Measurements from ENCODE around the gene ATG12. TPM values are rescaled to one million over a fixed set of nuclear protein-coding genes. Genes with fewer than 3 reads are reported as not detected.

Gene ATG12
- total and polyA plus RNA-seq, 2 of the 13 experiments (the other 11 are each of a cell fraction or from before 2014, with no cell fraction given): 46.4 to 58.1 TPM

DNA sequence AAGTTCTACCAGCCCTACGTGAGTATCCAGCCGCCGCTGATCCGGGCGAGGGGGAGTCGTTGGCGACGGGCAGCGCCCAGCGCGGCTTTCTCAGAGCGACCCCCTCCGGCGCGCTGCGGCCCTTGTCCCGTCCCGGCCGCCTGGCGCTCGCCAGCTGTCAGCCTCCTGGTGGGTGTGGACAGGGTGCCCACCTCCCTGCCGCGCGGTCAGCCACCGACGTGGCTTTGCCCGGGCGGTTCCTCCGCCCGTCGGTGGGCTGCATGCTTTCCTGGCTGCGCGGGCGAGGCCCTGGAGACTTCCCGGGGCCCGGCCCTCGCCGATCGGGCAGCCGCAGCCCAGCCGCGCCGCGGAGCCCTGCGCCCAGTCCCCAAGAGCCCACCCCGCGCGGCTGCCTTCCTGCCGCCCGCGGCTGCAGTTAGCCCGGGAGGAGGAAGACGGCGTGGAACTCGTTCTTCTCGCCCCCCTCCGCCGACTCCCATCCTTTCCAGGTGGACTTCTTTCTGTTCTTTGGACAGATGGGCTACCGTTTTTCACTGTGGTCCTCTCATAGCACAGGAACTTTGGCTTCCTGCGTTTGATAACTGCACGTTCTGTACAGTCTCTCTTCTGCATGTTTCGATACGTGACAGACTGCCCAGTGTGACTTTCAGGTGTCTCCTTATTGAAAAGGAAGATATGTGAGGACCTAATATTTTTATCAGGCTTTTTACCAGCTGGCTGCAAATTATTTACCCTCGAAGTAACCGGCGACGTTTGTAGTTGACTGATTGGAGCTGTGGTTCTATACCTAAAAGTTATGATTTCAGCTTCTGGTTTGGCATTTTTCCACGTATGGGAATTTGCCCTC, 947 bp upstream of the ATG12 start (continued):
- no peak for TF ChIP-seq ZNF251 (CRISPR knock-in tag; IDR thresholded peaks at IDR 0.05)
- TF ChIP-seq, protein P1, sequence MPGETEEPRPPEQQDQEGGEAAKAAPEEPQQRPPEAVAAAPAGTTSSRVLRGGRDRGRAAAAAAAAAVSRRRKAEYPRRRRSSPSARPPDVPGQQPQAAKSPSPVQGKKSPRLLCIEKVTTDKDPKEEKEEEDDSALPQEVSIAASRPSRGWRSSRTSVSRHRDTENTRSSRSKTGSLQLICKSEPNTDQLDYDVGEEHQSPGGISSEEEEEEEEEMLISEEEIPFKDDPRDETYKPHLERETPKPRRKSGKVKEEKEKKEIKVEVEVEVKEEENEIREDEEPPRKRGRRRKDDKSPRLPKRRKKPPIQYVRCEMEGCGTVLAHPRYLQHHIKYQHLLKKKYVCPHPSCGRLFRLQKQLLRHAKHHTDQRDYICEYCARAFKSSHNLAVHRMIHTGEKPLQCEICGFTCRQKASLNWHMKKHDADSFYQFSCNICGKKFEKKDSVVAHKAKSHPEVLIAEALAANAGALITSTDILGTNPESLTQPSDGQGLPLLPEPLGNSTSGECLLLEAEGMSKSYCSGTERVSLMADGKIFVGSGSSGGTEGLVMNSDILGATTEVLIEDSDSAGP (CRISPR knock-in tag; IDR thresholded peaks at IDR 0.05; ENCODE audit: borderline replicate concordance): peak; percentile 78; the same call in 1 of the 2 replicates
- TF ChIP-seq, protein P2, sequence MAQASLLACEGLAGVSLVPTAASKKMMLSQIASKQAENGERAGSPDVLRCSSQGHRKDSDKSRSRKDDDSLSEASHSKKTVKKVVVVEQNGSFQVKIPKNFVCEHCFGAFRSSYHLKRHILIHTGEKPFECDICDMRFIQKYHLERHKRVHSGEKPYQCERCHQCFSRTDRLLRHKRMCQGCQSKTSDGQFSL (CRISPR knock-in tag; IDR thresholded peaks at IDR 0.05): no peak
- TF ChIP-seq, protein P3, sequence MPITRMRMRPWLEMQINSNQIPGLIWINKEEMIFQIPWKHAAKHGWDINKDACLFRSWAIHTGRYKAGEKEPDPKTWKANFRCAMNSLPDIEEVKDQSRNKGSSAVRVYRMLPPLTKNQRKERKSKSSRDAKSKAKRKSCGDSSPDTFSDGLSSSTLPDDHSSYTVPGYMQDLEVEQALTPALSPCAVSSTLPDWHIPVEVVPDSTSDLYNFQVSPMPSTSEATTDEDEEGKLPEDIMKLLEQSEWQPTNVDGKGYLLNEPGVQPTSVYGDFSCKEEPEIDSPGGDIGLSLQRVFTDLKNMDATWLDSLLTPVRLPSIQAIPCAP (CRISPR knock-in tag; IDR thresholded peaks at IDR 0.05; ENCODE audit: low read depth): 0 out of 2 replicates have a peak, but pooled peaks have one; percentile 75
- TF ChIP-seq, protein P4, sequence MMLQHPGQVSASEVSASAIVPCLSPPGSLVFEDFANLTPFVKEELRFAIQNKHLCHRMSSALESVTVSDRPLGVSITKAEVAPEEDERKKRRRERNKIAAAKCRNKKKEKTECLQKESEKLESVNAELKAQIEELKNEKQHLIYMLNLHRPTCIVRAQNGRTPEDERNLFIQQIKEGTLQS (CRISPR knock-in tag; IDR thresholded peaks at IDR 0.05): no peak
- TF ChIP-seq, protein P5, sequence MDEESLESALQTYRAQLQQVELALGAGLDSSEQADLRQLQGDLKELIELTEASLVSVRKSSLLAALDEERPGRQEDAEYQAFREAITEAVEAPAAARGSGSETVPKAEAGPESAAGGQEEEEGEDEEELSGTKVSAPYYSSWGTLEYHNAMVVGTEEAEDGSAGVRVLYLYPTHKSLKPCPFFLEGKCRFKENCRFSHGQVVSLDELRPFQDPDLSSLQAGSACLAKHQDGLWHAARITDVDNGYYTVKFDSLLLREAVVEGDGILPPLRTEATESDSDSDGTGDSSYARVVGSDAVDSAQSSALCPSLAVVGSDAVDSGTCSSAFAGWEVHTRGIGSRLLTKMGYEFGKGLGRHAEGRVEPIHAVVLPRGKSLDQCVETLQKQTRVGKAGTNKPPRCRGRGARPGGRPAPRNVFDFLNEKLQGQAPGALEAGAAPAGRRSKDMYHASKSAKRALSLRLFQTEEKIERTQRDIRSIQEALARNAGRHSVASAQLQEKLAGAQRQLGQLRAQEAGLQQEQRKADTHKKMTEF (CRISPR knock-in tag; IDR thresholded peaks at IDR 0.05): peak; percentile 64
- TF ChIP-seq RBFOX2 (IDR thresholded peaks at IDR 0.05; ENCODE audit: low read depth, low read length): peak; percentile 75
- peak; percentile 25 for TF ChIP-seq SRSF1 (optimal IDR thresholded peaks at IDR 0.05; ENCODE audit: low read depth, low read length)
- TF ChIP-seq ZNF703 (CRISPR knock-in tag; IDR thresholded peaks at IDR 0.05; ENCODE audit: borderline replicate concordance): no peak
- 0 out of 2 replicates have a peak, but pooled peaks have one; percentile 0 for TF ChIP-seq ZBTB38 (CRISPR knock-in tag; IDR thresholded peaks at IDR 0.05)
- TF ChIP-seq SSRP1 (CRISPR knock-in tag; IDR thresholded peaks at IDR 0.05): no peak
- TF ChIP-seq HNRNPL (IDR thresholded peaks at IDR 0.05; ENCODE audit: low read depth, low read length): peak; percentile 81
- TF ChIP-seq, protein P6, sequence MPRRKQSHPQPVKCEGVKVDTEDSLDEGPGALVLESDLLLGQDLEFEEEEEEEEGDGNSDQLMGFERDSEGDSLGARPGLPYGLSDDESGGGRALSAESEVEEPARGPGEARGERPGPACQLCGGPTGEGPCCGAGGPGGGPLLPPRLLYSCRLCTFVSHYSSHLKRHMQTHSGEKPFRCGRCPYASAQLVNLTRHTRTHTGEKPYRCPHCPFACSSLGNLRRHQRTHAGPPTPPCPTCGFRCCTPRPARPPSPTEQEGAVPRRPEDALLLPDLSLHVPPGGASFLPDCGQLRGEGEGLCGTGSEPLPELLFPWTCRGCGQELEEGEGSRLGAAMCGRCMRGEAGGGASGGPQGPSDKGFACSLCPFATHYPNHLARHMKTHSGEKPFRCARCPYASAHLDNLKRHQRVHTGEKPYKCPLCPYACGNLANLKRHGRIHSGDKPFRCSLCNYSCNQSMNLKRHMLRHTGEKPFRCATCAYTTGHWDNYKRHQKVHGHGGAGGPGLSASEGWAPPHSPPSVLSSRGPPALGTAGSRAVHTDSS (CRISPR knock-in tag; conservative IDR thresholded peaks at IDR 0.05): no peak
- no peak for TF ChIP-seq CBX5 (CRISPR knock-in tag; IDR thresholded peaks at IDR 0.05; ENCODE audit: borderline replicate concordance)
- TF ChIP-seq, protein P7, sequence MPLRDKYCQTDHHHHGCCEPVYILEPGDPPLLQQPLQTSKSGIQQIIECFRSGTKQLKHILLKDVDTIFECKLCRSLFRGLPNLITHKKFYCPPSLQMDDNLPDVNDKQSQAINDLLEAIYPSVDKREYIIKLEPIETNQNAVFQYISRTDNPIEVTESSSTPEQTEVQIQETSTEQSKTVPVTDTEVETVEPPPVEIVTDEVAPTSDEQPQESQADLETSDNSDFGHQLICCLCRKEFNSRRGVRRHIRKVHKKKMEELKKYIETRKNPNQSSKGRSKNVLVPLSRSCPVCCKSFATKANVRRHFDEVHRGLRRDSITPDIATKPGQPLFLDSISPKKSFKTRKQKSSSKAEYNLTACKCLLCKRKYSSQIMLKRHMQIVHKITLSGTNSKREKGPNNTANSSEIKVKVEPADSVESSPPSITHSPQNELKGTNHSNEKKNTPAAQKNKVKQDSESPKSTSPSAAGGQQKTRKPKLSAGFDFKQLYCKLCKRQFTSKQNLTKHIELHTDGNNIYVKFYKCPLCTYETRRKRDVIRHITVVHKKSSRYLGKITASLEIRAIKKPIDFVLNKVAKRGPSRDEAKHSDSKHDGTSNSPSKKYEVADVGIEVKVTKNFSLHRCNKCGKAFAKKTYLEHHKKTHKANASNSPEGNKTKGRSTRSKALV (CRISPR knock-in tag; IDR thresholded peaks at IDR 0.05): peak; percentile 31; the same call in 1 of the 2 replicates
- TF ChIP-seq ZBTB3 (CRISPR knock-in tag; IDR thresholded peaks at IDR 0.05; ENCODE audit: borderline replicate concordance, low read depth): no peak; the same call in 1 of the 2 replicates

Data from HepG2 (cell line).